K562 (cell line): Measurements from ENCODE around the gene CNOT6. TPM values are rescaled to one million over a fixed set of nuclear protein-coding genes. Genes with fewer than 3 reads are reported as not detected.

Experiments used
- ATAC-seq: fragments of 200-7000 bp; cut with Tn5 transposase; 3 replicates; pipeline ENCODE4 v1.9.1; 2020; ENCODE audit warnings: moderate library complexity
- BruUV-seq: library from RNA; stranded (reverse); fragments of 400-500 nt; replicated peaks from 2 replicates; lab custom pipeline; 2021; lab: Mats Ljungman, UMichigan
- CTCF ChIA-PET: fragments of 300-600 bp; formaldehyde crosslinking; extraction: SDS; loops from one replicate; lab custom pipeline; 2021; ENCODE audit warnings: low intra/inter-chr PET ratio; lab: Yijun Ruan, JAX
- POLR2A ChIA-PET: fragments of 300-600, 350-650 bp; sonication (Branson Sonifier 250); formaldehyde crosslinking; extraction: SDS; loops from one replicate; lab custom pipeline; 2021; ENCODE audit warnings: antibody characterized with exemption, inconsistent platforms; lab: Yijun Ruan, JAX
- DNase-seq, 4 experiments: peaks; one replicate each; pipeline versions ENCODE4 v3.0.0 to v3.0.0-alpha.2; 2011 to 2018; ENCODE audit warnings: low spot score in 3 of 4, mixed read lengths in 3 of 4; ENCODE audit errors: extremely low read depth in 1 of 4
- FAIRE-seq: peaks from 2 replicates; lab custom pipeline; 2011; peaks lifted over from hg19 to GRCh38; lab: Jason Lieb, UNC
- H2AFZ ChIP-seq: 2 replicates; pipeline ENCODE4 v1.6.0; 2011; ENCODE audit warnings: low read depth, low read length, control low read depth, inconsistent platforms
- H3K27ac ChIP-seq: fragments of 200-600 bp; 3 replicates; pipeline ENCODE4 v1.8.0; 2011; ENCODE audit warnings: low read depth, mild to moderate bottlenecking, control low read depth, inconsistent platforms, low read length, moderate library complexity, mixed read lengths; ENCODE audit errors: extremely low read depth
- H3K27me3 ChIP-seq, 2 experiments: fragments of 300-600 bp in 1 of 2; 2 replicates in 1 of 2; 3 replicates in 1 of 2; pipeline versions ENCODE4 v1.6.0 to v1.8.0; 2011; ENCODE audit warnings: inconsistent platforms in 2 of 2, low read length in 2 of 2, mild to moderate bottlenecking in 1 of 2, mixed read lengths in 1 of 2, moderate library complexity in 1 of 2; ENCODE audit not compliant: control insufficient read depth in 2 of 2, insufficient read depth in 2 of 2
- H3K36me3 ChIP-seq: fragments of 300-600 bp; 3 replicates; pipeline ENCODE4 v1.8.0; 2011; ENCODE audit warnings: mild to moderate bottlenecking, low read length, inconsistent platforms; ENCODE audit not compliant: control insufficient read depth, insufficient read depth
- H3K4me1 ChIP-seq, 2 experiments: fragments of 200-600 bp in 1 of 2; replicated peaks in 1 of 2; 2 replicates in 1 of 2; 3 replicates in 1 of 2; pipeline versions ENCODE4 v1.5.1 to v1.8.0; 2011; ENCODE audit warnings: inconsistent platforms in 2 of 2, low read length in 2 of 2, mild to moderate bottlenecking in 1 of 2, mixed read lengths in 1 of 2, moderate library complexity in 1 of 2; ENCODE audit not compliant: control insufficient read depth in 2 of 2, insufficient read depth in 2 of 2
- H3K4me2 ChIP-seq: 2 replicates; pipeline ENCODE4 v1.6.1; 2011; ENCODE audit warnings: low read length, control low read depth, inconsistent platforms, mixed read lengths; ENCODE audit not compliant: insufficient read depth
- H3K4me3 ChIP-seq: fragments of 200-600 bp; sonication (generic), shearing (Covaris generic); 2 replicates; pipeline ENCODE4 v1.5.1; 2016; ENCODE audit warnings: control low read depth, inconsistent platforms
- H3K79me2 ChIP-seq: fragments of 200-600 bp; 3 replicates; pipeline ENCODE4 v1.8.0; 2011; ENCODE audit warnings: low read length, inconsistent platforms; ENCODE audit not compliant: control insufficient read depth, insufficient read depth
- H3K9ac ChIP-seq, 2 experiments: 2 replicates each; pipeline versions ENCODE4 v1.6.0 to v1.6.1; 2011; ENCODE audit warnings: low read depth in 2 of 2, low read length in 2 of 2, control low read depth in 1 of 2, inconsistent platforms in 1 of 2, mild to moderate bottlenecking in 1 of 2, mixed read lengths in 1 of 2; ENCODE audit not compliant: insufficient read depth in 1 of 2
- H3K9me1 ChIP-seq: one replicate; pipeline ENCODE4 v1.6.0; 2011; ENCODE audit warnings: inconsistent platforms, mild to moderate bottlenecking, low read length, moderate library complexity; ENCODE audit not compliant: control insufficient read depth, insufficient read depth
- H3K9me3 ChIP-seq: replicated peaks from 2 replicates; pipeline ENCODE4 v1.5.1; 2011; ENCODE audit warnings: low read depth, low read length, inconsistent platforms; ENCODE audit not compliant: control insufficient read depth, insufficient read depth
- H4K20me1 ChIP-seq: replicated peaks from 2 replicates; pipeline ENCODE4 v1.6.1; 2011; ENCODE audit warnings: low read length, inconsistent platforms, mixed read lengths; ENCODE audit not compliant: control insufficient read depth, insufficient read depth
- CEBPG ChIP-seq, 3 experiments: fragments of 200-800 bp in 1 of 3; sonication (Bioruptor generic) in 1 of 3; sonication (generic) in 1 of 3; formaldehyde crosslinking in 1 of 3; IDR thresholded peaks in 2 of 3; conservative IDR thresholded peaks in 1 of 3; 2 replicates each; pipeline versions ENCODE4 v1.6.1 to v1.8.0; 2016 to 2022; ENCODE audit warnings: missing compliant biosample characterization in 2 of 3, missing genetic modification characterization in 2 of 3, mild to moderate bottlenecking in 1 of 3, missing genetic modification reagents in 1 of 3
- CHCHD3 ChIP-seq: fragments of 250-450 bp; sonication (Bioruptor Pico); IDR thresholded peaks from 2 replicates; pipeline ENCODE4 v2.1.2; 2022; ENCODE audit warnings: mild to moderate bottlenecking
- CXXC5 ChIP-seq: fragments of 250-450 bp; sonication (Bioruptor Pico); IDR thresholded peaks from 2 replicates; pipeline ENCODE4 v1.8.0; 2022; ENCODE audit warnings: inconsistent platforms, mild to moderate bottlenecking, moderate library complexity
- HNRNPK ChIP-seq: fragments of 200-400 bp; formaldehyde crosslinking; IDR thresholded peaks from one replicate; pipeline ENCODE4 v1.6.1; 2018; ENCODE audit warnings: mild to moderate bottlenecking, low read depth, low read length; ENCODE audit not compliant: poor library complexity, severe bottlenecking
- KLF10 ChIP-seq: fragments of 250-450 bp; sonication (Bioruptor Pico); IDR thresholded peaks from 2 replicates; pipeline ENCODE4 v1.6.1; 2021; ENCODE audit warnings: matching md5 sums
- MYBL2 ChIP-seq, 2 experiments: fragments of 450-650 bp in 1 of 2; sonication (generic) in 1 of 2; formaldehyde crosslinking in 1 of 2; IDR thresholded peaks; 2 replicates each; pipeline versions ENCODE4 v1.6.1 to v1.8.1; 2017 to 2022; ENCODE audit warnings: borderline replicate concordance in 1 of 2, inconsistent platforms in 1 of 2, low read depth in 1 of 2, mild to moderate bottlenecking in 1 of 2, missing genetic modification reagents in 1 of 2, moderate library complexity in 1 of 2
- NEUROD1 ChIP-seq: fragments of 150-350 bp; IDR thresholded peaks from 2 replicates; pipeline ENCODE4 v1.6.1; 2014; ENCODE audit warnings: borderline replicate concordance, low read length, low read depth; ENCODE audit not compliant: partially characterized antibody
- NUFIP1 ChIP-seq: fragments of 450-650 bp; IDR thresholded peaks from 2 replicates; pipeline ENCODE4 v1.6.1; 2018; ENCODE audit not compliant: partially characterized antibody
- PML ChIP-seq: IDR thresholded peaks from 2 replicates; pipeline ENCODE4 v1.6.1; 2012; ENCODE audit warnings: low read length, inconsistent platforms
- RBM34 ChIP-seq: fragments of 200-400 bp; formaldehyde crosslinking; IDR thresholded peaks from 2 replicates; pipeline ENCODE4 v1.6.1; 2018; ENCODE audit warnings: low read length, borderline replicate concordance; ENCODE audit not compliant: insufficient read depth
- TAL1 ChIP-seq: fragments of 450-650 bp; IDR thresholded peaks from 2 replicates; pipeline ENCODE4 v1.6.1; 2016; ENCODE audit warnings: mild to moderate bottlenecking
- TBL1XR1 ChIP-seq, 2 experiments: IDR thresholded peaks; 2 replicates each; pipeline ENCODE4 v1.6.1; 2012; ENCODE audit warnings: improper control_type of control experiment in 2 of 2, low read length in 2 of 2, mild to moderate bottlenecking in 1 of 2
- XRCC3 ChIP-seq: fragments of 450-650 bp; IDR thresholded peaks from 2 replicates; pipeline ENCODE4 v1.6.1; 2017; ENCODE audit warnings: mild to moderate bottlenecking, moderate library complexity
- ZNF143 ChIP-seq: sonication (generic); formaldehyde crosslinking; IDR thresholded peaks from 2 replicates; pipeline ENCODE4 v1.9.0; 2022; ENCODE audit warnings: mild to moderate bottlenecking, missing genetic modification reagents
- ZNF184 ChIP-seq: sonication (generic); formaldehyde crosslinking; IDR thresholded peaks from 2 replicates; pipeline ENCODE4 v1.5.0; 2020; ENCODE audit warnings: missing genetic modification reagents
- ZNF695 ChIP-seq: fragments of 450-650 bp; formaldehyde crosslinking; IDR thresholded peaks from 2 replicates; pipeline ENCODE4 v1.4.0; 2020; ENCODE audit warnings: mild to moderate bottlenecking, moderate library complexity
- WGBS: fragments of 100-300 bp; shearing (Covaris generic); methylation state at CpG from one replicate; pipeline ENCODE4 v1.1.6; 2016; ENCODE audit warnings: low coverage, mixed read lengths; ENCODE audit not compliant: insufficient coverage; ENCODE audit errors: missing lambda C conversion rate; 5-methylcytosine and 5-hydroxymethylcytosine counted together
- in situ Hi-C: fragments of 300-500 bp; cut with MboI; formaldehyde crosslinking; loops from 4 replicates; pipeline ENCODE4 v1.15.0; 2018; ENCODE audit warnings: inconsistent platforms, mixed read lengths
- intact Hi-C: fragments of 100-400 bp; cut with micrococcal nuclease; formaldehyde crosslinking; loops from 2 replicates; pipeline ENCODE4 v1.14.2; 2022
- polyA plus RNA-seq, 8 experiments: library from polyadenylated mRNA; depleted of rRNA in 4 of 8; stranded (reverse) in 5 of 8; unstranded in 3 of 8; fragments of >200 nt; fragmentation: Nextera tagmentation in 2 of 8; fragmentation: Illumina TruSeq in 1 of 8; extraction: Ambion mirVana in 2 of 8; extraction: Trizol in 1 of 8; gene quantifications; 2 replicates each; pipeline versions ENCODE4 v1.2.1 to v1.2.3, GENCODE V29; 2011 to 2014; ENCODE audit warnings: inconsistent platforms in 1 of 8, missing spikeins in 1 of 8
- total RNA-seq, 7 experiments: library from RNA; depleted of rRNA in 6 of 7; stranded (reverse); fragments of >200 nt in 6 of 7; fragmentation: Illumina TruSeq in 2 of 7; extraction: Trizol in 2 of 7; gene quantifications; 2 replicates each; pipeline versions ENCODE4 v1.2.1 to v1.2.3, GENCODE V29; 2011 to 2021; ENCODE audit warnings: low replicate concordance in 1 of 7
- TF ChIP-seq, protein P1 (sequence below), 2 experiments: fragments of 450-650 bp in 1 of 2; sonication (generic) in 1 of 2; formaldehyde crosslinking in 1 of 2; IDR thresholded peaks in 1 of 2; conservative IDR thresholded peaks in 1 of 2; 2 replicates each; pipeline versions ENCODE4 v1.6.1 to v1.8.1; 2016 to 2023; ENCODE audit warnings: mild to moderate bottlenecking in 2 of 2, moderate library complexity in 2 of 2, inconsistent platforms in 1 of 2, missing genetic modification reagents in 1 of 2

CNOT6 gene
- total and polyA plus RNA-seq, 9 of the 15 experiments (the other 6 are each of a cell fraction or from before 2014, with no cell fraction given) = 4.9 to 32.4 (median 14.0) TPM

DNA sequence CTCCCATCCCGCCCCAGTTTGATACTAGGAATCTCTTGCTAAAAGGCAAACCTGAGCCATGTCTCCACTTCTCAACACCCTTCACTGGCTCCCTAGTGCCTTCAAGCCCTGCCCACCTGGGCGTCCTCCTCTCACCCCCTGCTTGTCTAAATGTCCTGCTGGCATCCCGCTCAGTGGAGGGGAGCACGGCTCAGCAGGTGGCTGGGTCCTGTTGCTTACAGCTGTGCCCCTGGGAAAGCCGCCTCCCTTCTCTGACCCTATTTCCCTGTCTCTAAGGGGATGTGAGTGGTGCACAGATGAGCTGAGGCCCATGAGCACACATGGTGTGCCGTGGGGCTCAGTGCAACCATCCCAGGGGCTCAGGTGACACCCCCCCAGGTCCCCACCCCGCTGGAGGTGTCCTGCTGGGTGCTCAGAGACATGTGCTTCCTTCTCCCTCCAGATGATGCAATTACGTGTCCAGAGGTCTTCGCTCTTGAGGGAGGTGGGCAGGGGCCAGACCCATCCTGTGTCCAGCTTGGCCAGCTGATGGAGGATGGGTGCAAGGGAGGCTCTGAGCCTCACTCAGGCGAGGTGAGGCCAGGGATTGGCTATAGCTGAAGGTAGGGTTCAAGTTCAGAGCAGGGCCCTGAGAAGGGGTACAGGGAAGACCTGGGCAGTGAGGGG is 131.1 kb downstream of the CNOT6 start:
- peaks cover 0 to 52% of the 10 kb centered on the region in 2 experiments; a peak in 2 of 5 replicates for H3K4me1 ChIP-seq
- H3K4me3 ChIP-seq = no peak overlapping the region
- no peak overlapping the region for H3K27ac ChIP-seq
- H2AFZ ChIP-seq = no peak overlapping the region
- ATAC-seq = peak; percentile 7; the same call in 2 of the 3 replicates
- DNase-seq = no peak
- 27% methylated on average over 7 of the region's 10 CpGs for WGBS
- no peak overlapping the region for H3K4me2 ChIP-seq
- H4K20me1 ChIP-seq = peaks cover 6% of the 10 kb centered on the region
- no TSS peak for BruUV-seq
- CTCF ChIA-PET = no interaction called here
- POLR2A ChIA-PET = interaction anchor here (0.5 to 0.6 kb wide), 2 partner anchors 15 to 1770 kb away, joined by 3 read pairs; no protein-coding TSS in a partner anchor
- no peak for TF ChIP-seq CXXC5 (CRISPR knock-in tag)
- no peak for TF ChIP-seq NEUROD1
- TF ChIP-seq ZNF143 = no peak
- peak; percentile 65; the same call in 1 of the 2 replicates for TF ChIP-seq CEBPG (CRISPR knock-in tag; IDR thresholded peaks at IDR 0.05)
- no peak for TF ChIP-seq CEBPG (tag; conservative IDR thresholded peaks at IDR 0.05 in 1 of 2, IDR thresholded peaks at IDR 0.05 in 1 of 2)
- TF ChIP-seq TBL1XR1 (IDR thresholded peaks at IDR 0.05; ENCODE audit: low read length in 2 of 2) = no peak
- TF ChIP-seq MYBL2 (IDR thresholded peaks at IDR 0.05; ENCODE audit: low read depth) = no peak
- TF ChIP-seq MYBL2 (CRISPR knock-in tag; IDR thresholded peaks at IDR 0.05; ENCODE audit: borderline replicate concordance) = no peak
- TF ChIP-seq, protein P1, sequence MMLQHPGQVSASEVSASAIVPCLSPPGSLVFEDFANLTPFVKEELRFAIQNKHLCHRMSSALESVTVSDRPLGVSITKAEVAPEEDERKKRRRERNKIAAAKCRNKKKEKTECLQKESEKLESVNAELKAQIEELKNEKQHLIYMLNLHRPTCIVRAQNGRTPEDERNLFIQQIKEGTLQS (IDR thresholded peaks at IDR 0.05) = peak; percentile 46
- TF ChIP-seq, protein P1 (CRISPR knock-in tag; conservative IDR thresholded peaks at IDR 0.05) = no peak
- TF ChIP-seq CHCHD3 = no peak
- TF ChIP-seq XRCC3 = no peak
- TF ChIP-seq NUFIP1 = no peak
- TF ChIP-seq ZNF184 = no peak
- TF ChIP-seq HNRNPK = no peak
- no peak for TF ChIP-seq RBM34
- TF ChIP-seq PML = no peak
- TF ChIP-seq KLF10 (CRISPR knock-in tag) = no peak
- TF ChIP-seq TAL1 = no peak
- no peak for TF ChIP-seq ZNF695 (CRISPR knock-in tag)
- H3K9me3 ChIP-seq = no peaks in the 10 kb centered on the region
- in situ Hi-C loops (no loop called here), intact Hi-C loops (no loop called here)
- H3K9ac ChIP-seq = no peak overlapping the region
- H3K36me3 ChIP-seq = no peaks in the 10 kb centered on the region
- peaks cover 14 to 67% of the 10 kb centered on the region in 2 experiments for H3K27me3 ChIP-seq
- no peaks in the 10 kb centered on the region for H3K9me1 ChIP-seq
- no peaks in the 10 kb centered on the region for H3K79me2 ChIP-seq
- FAIRE-seq = no peak
